PC-9 (cell line): ENCODE data around the gene METTL13.

Experiments
- CTCF ChIP-seq: fragments of 200-600 bp; sonication (generic); conservative IDR thresholded peaks from 2 replicates; pipeline ENCODE4 v1.6.1; 2017; ENCODE audit warnings: mixed run types, antibody characterized with exemption, mild to moderate bottlenecking, moderate library complexity
- EZH2 ChIP-seq: fragments of 200-600 bp; sonication (generic); IDR thresholded peaks from 2 replicates; pipeline ENCODE4 v1.8.0; 2017; ENCODE audit warnings: antibody characterized with exemption, low read depth

GRCh38 chr1:171783816-171784530 lies 2.5 kb downstream of the METTL13 start:
- TF ChIP-seq CTCF: no peak
- TF ChIP-seq EZH2: no peak
